HTERT RPE-1 (cell line): Measurements from ENCODE around the gene TP53I3.
"Not testable (repeated sequence)": the region's sequence is repeated elsewhere in the genome, so short reads cannot be mapped to it uniquely, and the experiment has no call there.

Source experiments
- in situ Hi-C: fragments of 300-500 bp; cut with MboI; formaldehyde crosslinking; loops from 4 replicates; pipeline ENCODE4 v1.14.3; 2020; ENCODE audit warnings: low sequenced_read_pairs

Gene TP53I3

GRCh38 chr2:24100732-24101131, 16.1 kb upstream of the TP53I3 start:
- in situ Hi-C loops = not testable (repeated sequence)

GRCh38 chr2:24095171-24095677, 10.6 kb upstream of the TP53I3 start:
- in situ Hi-C loops = not testable (repeated sequence)

- in situ Hi-C loops = not testable (repeated sequence)
Measured at GRCh38 chr2:24093270-24093669, 8.6 kb upstream of the TP53I3 start.

- in situ Hi-C loops = no loop called here
Measured at GRCh38 chr2:24088821-24089359, 4.3 kb upstream of the TP53I3 start.

GRCh38 chr2:24087032-24087431, 2.4 kb upstream of the TP53I3 start:
- in situ Hi-C loops = no loop called here

GRCh38 chr2:24086241-24086640, 1.6 kb upstream of the TP53I3 start:
- in situ Hi-C loops = no loop called here

- in situ Hi-C loops = no loop called here
Measured at GRCh38 chr2:24085200-24085489, 511 bp upstream of the TP53I3 start.

- in situ Hi-C loops = no loop called here
Measured at GRCh38 chr2:24083567-24084385, 858 bp downstream of the TP53I3 start.

- in situ Hi-C loops = no loop called here
Measured at GRCh38 chr2:24082787-24083566, 1.7 kb downstream of the TP53I3 start.

- in situ Hi-C loops = no loop called here
Measured at GRCh38 chr2:24080701-24081100, 3.9 kb downstream of the TP53I3 start.

GRCh38 chr2:24077879-24078278, 6.8 kb downstream of the TP53I3 start:
- in situ Hi-C loops = no loop called here

GRCh38 chr2:24077535-24077877, 7.1 kb downstream of the TP53I3 start:
- in situ Hi-C loops = no loop called here

- in situ Hi-C loops = no loop called here
Measured at GRCh38 chr2:24076849-24077534, 7.6 kb downstream of the TP53I3 start.

- in situ Hi-C loops = no loop called here
Measured at GRCh38 chr2:24075915-24076848, 8.5 kb downstream of the TP53I3 start, which contains the start of gene SF3B6. TSS of gene SF3B6 (minus strand) at chr2:24076326. CDS start at chr2:24076229, 97 bp downstream.

GRCh38 chr2:24075259-24075658, 9.4 kb downstream of the TP53I3 start:
- in situ Hi-C loops = no loop called here

- in situ Hi-C loops = no loop called here
Measured at GRCh38 chr2:24073816-24074215, 10.8 kb downstream of the TP53I3 start.

GRCh38 chr2:24072259-24072658, 12.4 kb downstream of the TP53I3 start:
- in situ Hi-C loops = no loop called here

GRCh38 chr2:24065341-24065740, 19.3 kb downstream of the TP53I3 start:
- in situ Hi-C loops = no loop called here

GRCh38 chr2:24058564-24059271, 25.9 kb downstream of the TP53I3 start:
- in situ Hi-C loops = no loop called here

GRCh38 chr2:24055750-24056149, 28.9 kb downstream of the TP53I3 start:
- in situ Hi-C loops = no loop called here
